NCI-H2107 (cell line): ENCODE measurements around the gene KLF12.

ENCODE experiments used
- DNase-seq: peaks from one replicate; lab custom pipeline; 2025; lab: John Stamatoyannopoulos, UW

The KLF12 gene

DNA sequence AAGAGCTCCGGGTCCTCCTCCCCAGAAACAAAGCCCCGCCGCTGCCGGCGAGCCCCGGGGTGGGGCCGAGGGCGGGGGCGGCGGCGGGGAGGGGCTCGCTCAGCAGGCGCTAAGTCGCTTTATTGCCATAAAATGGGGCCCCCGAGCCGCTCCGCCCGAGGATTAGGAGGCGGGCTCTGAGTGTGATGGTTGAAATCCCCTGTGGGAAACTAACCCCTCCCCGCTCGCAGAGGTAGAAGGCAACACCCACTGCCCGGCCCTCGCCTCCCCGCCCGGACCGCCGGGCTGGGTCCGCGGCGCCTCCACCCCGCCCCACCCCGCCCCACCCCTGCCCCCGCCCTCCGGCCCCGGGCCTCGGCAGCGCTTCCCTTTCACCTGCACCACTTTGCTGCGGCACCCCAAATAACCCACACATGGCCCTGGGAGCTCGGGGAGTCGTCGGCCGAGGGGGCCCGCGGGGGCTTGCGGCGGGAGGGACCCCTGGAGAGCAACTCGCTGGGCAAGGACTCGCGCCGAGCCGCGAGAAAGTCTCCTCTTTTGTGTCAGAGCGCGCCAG lies at the start of gene KLF12:
KLF12 (minus strand) TSS at position 184 of the 556 bp plus-strand sequence.
- peak; percentile 63 for DNase-seq

DNA sequence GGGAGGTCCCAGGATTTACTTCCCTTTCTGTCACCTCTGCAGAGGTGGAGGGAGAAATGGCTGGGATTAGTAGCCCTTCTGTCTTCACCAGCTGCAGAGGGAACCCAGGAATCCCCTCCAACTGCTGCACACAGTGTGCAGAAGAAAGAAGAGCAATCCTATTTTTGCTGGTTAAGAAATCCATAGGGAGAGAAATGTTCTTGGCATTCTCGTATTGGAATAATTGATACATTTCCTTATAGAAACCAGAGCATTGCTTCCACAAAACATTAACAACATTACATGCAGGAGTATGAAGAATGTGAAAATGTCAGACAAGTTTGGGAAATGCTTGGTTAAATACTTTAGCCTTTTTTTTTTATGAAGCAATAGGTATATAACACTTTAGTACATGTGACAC lies 48.3 kb upstream of the KLF12 start:
- DNase-seq, result no peak

GRCh38 chr13:74174810-74175209 lies 40.6 kb upstream of the KLF12 start:
- DNase-seq, result no peak

- DNase-seq, result no peak
Measured at GRCh38 chr13:74173822-74174221, 39.6 kb upstream of the KLF12 start.

- DNase-seq, result no peak
Measured at GRCh38 chr13:74171641-74172040, 37.4 kb upstream of the KLF12 start.

GRCh38 chr13:74169676-74170075 lies 35.5 kb upstream of the KLF12 start:
- no peak for DNase-seq

- no peak for DNase-seq
Measured at GRCh38 chr13:74168263-74168675, 34.1 kb upstream of the KLF12 start.

- DNase-seq, result no peak
Measured at GRCh38 chr13:74166261-74167004, 32.2 kb upstream of the KLF12 start.

DNA sequence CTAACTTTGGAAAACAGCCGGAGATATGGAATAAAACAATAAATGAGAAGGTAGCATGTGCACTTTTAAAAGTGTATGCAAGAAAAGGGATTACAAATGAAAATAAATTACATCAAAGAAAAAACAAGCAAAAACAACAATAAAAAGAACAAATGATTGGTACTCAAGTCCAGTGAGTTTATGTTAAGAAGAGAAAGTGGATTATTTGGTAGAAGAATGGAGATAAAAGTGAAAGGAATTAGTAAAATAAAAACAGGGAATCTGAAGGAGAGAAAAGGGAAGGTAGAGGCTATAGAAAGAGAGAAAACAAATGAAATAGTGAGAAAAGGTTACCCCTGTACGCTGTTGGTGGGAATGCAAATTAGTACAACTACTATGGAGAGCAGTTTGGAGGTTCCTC lies 28.6 kb upstream of the KLF12 start:
- DNase-seq, result no peak

- DNase-seq, result no peak
Measured at GRCh38 chr13:74162135-74162534, 27.9 kb upstream of the KLF12 start.

GRCh38 chr13:74158571-74159352 lies 24.6 kb upstream of the KLF12 start:
- DNase-seq, result no peak

GRCh38 chr13:74158028-74158427 lies 23.8 kb upstream of the KLF12 start:
- DNase-seq, result no peak

- DNase-seq, result no peak
Measured at GRCh38 chr13:74154981-74155380, 20.8 kb upstream of the KLF12 start.

- no peak for DNase-seq
Measured at GRCh38 chr13:74153316-74153715, 19.1 kb upstream of the KLF12 start.

DNA sequence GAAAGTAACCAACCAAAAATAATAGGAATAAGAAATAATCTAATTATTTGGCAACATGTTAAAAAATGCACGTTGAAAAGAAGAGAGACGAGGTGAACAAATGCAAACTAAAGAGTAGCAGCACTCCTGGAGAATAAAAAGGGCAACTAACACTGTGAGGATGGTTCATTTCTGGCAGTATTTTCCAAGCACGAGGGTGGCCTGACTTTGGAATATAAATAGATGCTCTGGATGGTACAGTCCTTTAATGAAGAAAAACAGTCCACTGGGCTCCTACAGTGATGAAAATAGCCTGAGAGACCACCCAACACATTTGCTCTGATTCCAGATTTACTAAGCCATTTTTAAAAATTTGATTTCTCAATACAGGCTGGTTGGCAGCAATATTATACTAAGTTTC lies 17.7 kb upstream of the KLF12 start:
- no peak for DNase-seq

GRCh38 chr13:74148352-74148751 lies 14.1 kb upstream of the KLF12 start:
- no peak for DNase-seq

- DNase-seq, result no peak
Measured at GRCh38 chr13:74145249-74145975, 11.2 kb upstream of the KLF12 start.

GRCh38 chr13:74144269-74144668 lies 10.1 kb upstream of the KLF12 start:
- DNase-seq, result no peak

DNA sequence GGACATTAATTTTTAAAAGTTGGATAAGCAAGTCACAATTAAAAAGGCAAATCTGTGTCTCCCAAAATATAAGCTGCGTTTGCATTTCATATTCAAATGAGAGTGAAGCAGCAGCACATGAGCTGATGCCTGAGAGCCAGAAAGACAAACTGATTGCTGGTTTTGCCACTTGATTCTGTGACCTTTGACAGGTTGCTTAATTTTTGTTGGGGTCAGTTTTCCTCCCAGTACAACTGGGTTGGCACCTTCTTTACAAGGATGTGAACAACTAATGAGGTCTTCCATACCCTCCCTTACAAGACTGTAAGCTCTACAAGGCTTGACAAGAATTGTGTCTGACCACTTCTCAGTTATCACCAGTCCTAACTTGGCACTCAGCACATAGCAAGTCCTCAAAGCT lies 8.1 kb upstream of the KLF12 start:
- no peak for DNase-seq

DNA sequence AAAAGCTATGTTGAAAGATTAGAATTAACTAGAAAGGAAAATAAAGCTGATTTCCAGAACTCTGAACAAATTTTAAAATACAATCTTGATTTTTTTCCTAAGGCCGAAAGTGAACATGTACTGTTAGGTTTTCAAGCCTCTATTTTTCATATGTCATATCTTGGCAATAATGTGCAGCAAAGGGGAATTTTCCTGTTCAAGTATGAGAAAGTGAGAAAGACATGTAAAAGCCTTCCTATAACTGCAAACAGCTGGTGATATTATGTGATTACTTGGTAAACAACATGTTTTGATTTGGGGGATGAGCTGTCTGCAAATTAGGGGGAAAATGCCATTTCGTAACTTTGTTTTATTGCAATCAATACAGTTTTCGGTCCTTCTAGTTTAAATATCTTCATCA lies 4.0 kb upstream of the KLF12 start:
- DNase-seq, result no peak

DNA sequence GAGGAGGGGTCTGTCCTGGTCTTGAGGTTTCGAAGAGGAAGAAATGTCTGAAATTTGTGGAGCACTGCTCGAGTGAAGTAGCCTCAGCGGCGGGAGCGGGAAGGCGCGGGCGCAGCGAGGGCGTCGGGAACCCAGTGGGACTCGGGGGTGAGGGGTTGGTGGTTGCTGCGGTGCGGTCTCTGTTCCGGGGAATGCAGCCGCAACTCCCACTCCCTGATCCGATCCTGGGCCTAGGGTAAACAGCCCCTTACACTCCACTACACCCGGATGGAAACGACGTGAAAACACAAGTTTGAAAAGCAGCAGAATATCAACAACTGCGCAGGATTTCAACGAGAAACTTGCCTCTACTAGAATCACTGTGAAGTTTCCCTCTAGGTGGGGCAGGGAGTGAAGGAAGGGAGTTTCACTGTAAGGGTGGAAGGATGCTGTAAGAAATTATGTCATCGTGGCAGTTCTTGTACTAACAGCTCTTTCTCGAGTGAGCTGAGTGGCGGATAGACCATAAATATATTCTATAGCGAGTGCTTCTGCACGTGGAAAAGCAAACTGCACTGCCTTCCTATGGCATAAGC lies 2.0 kb upstream of the KLF12 start:
- DNase-seq, result no peak
